IMR-90 (cell line): ENCODE data around the gene DAAM2. TPM values are rescaled to one million over a fixed set of nuclear protein-coding genes. Genes with fewer than 3 reads are reported as not detected.

Experiments used
- ATAC-seq: fragments of 200-7000 bp; cut with Tn5 transposase; 2 replicates; pipeline ENCODE4 v1.9.1; 2020; ENCODE audit warnings: low read depth, mild to moderate bottlenecking, moderate library complexity
- BruUV-seq: library from RNA; stranded (reverse); fragments of 400-500 nt; replicated peaks from 2 replicates; lab custom pipeline; 2021; lab: Mats Ljungman, UMichigan
- CTCF ChIA-PET: fragments of 300-600 bp; formaldehyde crosslinking; extraction: SDS; loops from one replicate; lab custom pipeline; 2021; ENCODE audit warnings: antibody characterized with exemption; lab: Yijun Ruan, JAX
- POLR2A ChIA-PET: fragments of 300-600 bp; sonication (Branson Sonifier 250); formaldehyde crosslinking; loops from one replicate; lab custom pipeline; 2022; ENCODE audit warnings: antibody characterized with exemption; ENCODE audit not compliant: unreplicated experiment; lab: Charles Lee
- DNase-seq: peaks from one replicate; pipeline ENCODE4 v3.0.0; 2013
- H2AFZ ChIP-seq: replicated peaks from 2 replicates; pipeline ENCODE3; 2013; ENCODE audit warnings: low read length, mild to moderate bottlenecking; ENCODE audit not compliant: poor library complexity
- H2AK5ac ChIP-seq: 2 replicates; pipeline ENCODE4 v1.6.1; 2013; ENCODE audit warnings: low read depth, low read length, inconsistent platforms
- H2AK9ac ChIP-seq: replicated peaks from 2 replicates; pipeline ENCODE3; 2013; ENCODE audit warnings: mild to moderate bottlenecking, low read depth, low read length, moderate library complexity; ENCODE audit not compliant: poor library complexity
- H2BK120ac ChIP-seq: 2 replicates; pipeline ENCODE4 v1.6.1; 2013; ENCODE audit warnings: low read depth, low read length, inconsistent platforms
- H2BK15ac ChIP-seq: 3 replicates; pipeline ENCODE4 v1.6.1; 2013; ENCODE audit warnings: low read depth, low read length, inconsistent platforms
- H2BK20ac ChIP-seq: 2 replicates; pipeline ENCODE4 v1.6.1; 2013; ENCODE audit warnings: low read depth, mild to moderate bottlenecking, inconsistent platforms, low read length, moderate library complexity
- H2BK5ac ChIP-seq: 2 replicates; pipeline ENCODE4 v1.6.1; 2013; ENCODE audit warnings: mild to moderate bottlenecking, low read depth, low read length, inconsistent platforms; ENCODE audit not compliant: poor library complexity, severe bottlenecking
- H3K14ac ChIP-seq: replicated peaks from 2 replicates; pipeline ENCODE4 v1.6.1; 2013; ENCODE audit warnings: low read depth, low read length, inconsistent platforms
- H3K18ac ChIP-seq: 2 replicates; pipeline ENCODE4 v1.6.1; 2013; ENCODE audit warnings: low read depth, low read length, control low read depth
- H3K23ac ChIP-seq: 2 replicates; pipeline ENCODE4 v1.6.1; 2013; ENCODE audit warnings: low read depth, low read length, inconsistent platforms
- H3K27ac ChIP-seq: 2 replicates; pipeline ENCODE4 v1.5.1; 2013; ENCODE audit warnings: mild to moderate bottlenecking, control low read depth, low read length; ENCODE audit not compliant: insufficient read depth
- H3K27me3 ChIP-seq: 2 replicates; pipeline ENCODE4 v1.6.1; 2013; ENCODE audit warnings: low read length; ENCODE audit not compliant: control insufficient read depth, insufficient read depth
- H3K36me3 ChIP-seq: 2 replicates; pipeline ENCODE4 v1.6.1; 2013; ENCODE audit warnings: low read length, mixed read lengths; ENCODE audit not compliant: control insufficient read depth, insufficient read depth
- H3K4ac ChIP-seq: 2 replicates; pipeline ENCODE4 v1.6.1; 2013; ENCODE audit warnings: low read depth, low read length, inconsistent platforms
- H3K4me1 ChIP-seq: 2 replicates; pipeline ENCODE4 v1.6.1; 2013; ENCODE audit warnings: low read length, mixed read lengths; ENCODE audit not compliant: control insufficient read depth, insufficient read depth
- H3K4me2 ChIP-seq: 2 replicates; pipeline ENCODE4 v1.6.1; 2013; ENCODE audit warnings: low read depth, mild to moderate bottlenecking, control low read depth, low read length, moderate library complexity
- H3K4me3 ChIP-seq: 2 replicates; pipeline ENCODE4 v1.5.1; 2013; ENCODE audit warnings: low read depth, mild to moderate bottlenecking, control low read depth, low read length, moderate library complexity; ENCODE audit not compliant: insufficient read depth
- H3K56ac ChIP-seq: 2 replicates; pipeline ENCODE4 v1.6.1; 2013; ENCODE audit warnings: low read length, inconsistent platforms; ENCODE audit not compliant: insufficient read depth; ENCODE audit errors: extremely low read depth
- H3K79me1 ChIP-seq, 2 experiments: 2 replicates each; pipeline ENCODE4 v1.6.1; 2013; ENCODE audit warnings: low read length in 2 of 2, inconsistent platforms in 1 of 2, low read depth in 1 of 2
- H3K9ac ChIP-seq: 2 replicates; pipeline ENCODE4 v1.6.1; 2013; ENCODE audit warnings: low read depth, low read length, control low read depth
- H3K9me1 ChIP-seq: 2 replicates; pipeline ENCODE4 v1.6.1; 2013; ENCODE audit warnings: low read length, inconsistent platforms; ENCODE audit not compliant: insufficient read depth
- H3K9me3 ChIP-seq: 2 replicates; pipeline ENCODE4 v1.6.1; 2013; ENCODE audit warnings: low read length; ENCODE audit not compliant: control insufficient read depth, insufficient read depth
- H4K20me1 ChIP-seq: 2 replicates; pipeline ENCODE4 v1.6.1; 2013; ENCODE audit warnings: low read length, inconsistent platforms; ENCODE audit not compliant: insufficient read depth
- H4K5ac ChIP-seq: 2 replicates; pipeline ENCODE4 v1.6.1; 2013; ENCODE audit warnings: mild to moderate bottlenecking, low read depth, low read length, control low read depth
- H4K8ac ChIP-seq, 2 experiments: 2 replicates each; pipeline ENCODE4 v1.6.1; 2013; ENCODE audit warnings: low read depth in 2 of 2, low read length in 2 of 2, control low read depth in 1 of 2, inconsistent platforms in 1 of 2
- H4K91ac ChIP-seq: 2 replicates; pipeline ENCODE4 v1.6.1; 2013; ENCODE audit warnings: low read depth, low read length, inconsistent platforms; ENCODE audit not compliant: insufficient read depth
- BHLHE40 ChIP-seq: fragments of 150-350 bp; IDR thresholded peaks from 2 replicates; pipeline ENCODE4 v1.6.1; 2016; ENCODE audit warnings: mild to moderate bottlenecking, low read depth, low read length
- WGBS, 2 experiments: methylation state at CpG; one replicate each; pipeline versions ENCODE4 v1.1.5 to v1.1.7; 2013; ENCODE audit warnings: missing lambda C conversion rate in 2 of 2; ENCODE audit not compliant: insufficient read length in 1 of 2; ENCODE audit errors: extremely low coverage in 2 of 2; 5-methylcytosine and 5-hydroxymethylcytosine counted together
- dilution Hi-C: fragments of 300-500 bp; cut with HindIII; formaldehyde crosslinking; loops from one replicate; pipeline ENCODE4 v1.14.3; 2018; ENCODE audit warnings: low sequenced_read_pairs; ENCODE audit not compliant: unreplicated experiment
- in situ Hi-C: fragments of 300-500 bp; cut with MboI; formaldehyde crosslinking; loops from 3 replicates; pipeline ENCODE4 v1.14.3; 2019; ENCODE audit warnings: low sequenced_read_pairs, inconsistent platforms, mixed read lengths
- intact Hi-C: fragments of 100-400 bp; cut with micrococcal nuclease; formaldehyde crosslinking; loops from 2 replicates; pipeline ENCODE4 v1.10.0; 2022
- polyA plus RNA-seq, 3 experiments: library from polyadenylated mRNA; depleted of rRNA; stranded (reverse); fragments of >200 nt; gene quantifications; 2 replicates each; pipeline ENCODE4 v1.2.3, GENCODE V29; 2012; ENCODE audit warnings: low replicate concordance in 1 of 3
- total RNA-seq: library from RNA; depleted of rRNA; stranded (reverse); fragments of >200 nt; gene quantifications from 2 replicates; pipeline ENCODE4 v1.2.3, GENCODE V29; 2012

DAAM2 gene
- total and polyA plus RNA-seq, 2 of the 4 experiments (the other 2 are of a cell fraction), result 11.2 to 12.9 TPM

- no peak overlapping the region for H3K23ac ChIP-seq
- peak overlapping the region; percentile 20 for H2BK5ac ChIP-seq
- H2AFZ ChIP-seq, result no peak overlapping the region
- H3K18ac ChIP-seq, result no peak overlapping the region
- no peak overlapping the region for H3K9ac ChIP-seq
- 100% methylated on average over 1 of the region's 4 CpGs; no CpG with 5 or more reads in 1 of the 2 experiments for WGBS, 2 experiments
- ChIA-PET CTCF (no interaction called here), POLR2A (no interaction called here)
- no peak overlapping the region for H2AK9ac ChIP-seq
- H2BK120ac ChIP-seq, result no peak overlapping the region
- no peak overlapping the region for H4K8ac ChIP-seq
- BruUV-seq, result no TSS peak
- no peak overlapping the region for H3K4me3 ChIP-seq
- H3K9me1 ChIP-seq, result peaks cover 6% of the 10 kb centered on the region
- peaks cover 28 to 38% of the 10 kb centered on the region in 2 experiments; a peak in 3 of 4 replicates for H3K79me1 ChIP-seq
- H3K36me3 ChIP-seq, result peaks cover 8% of the 10 kb centered on the region; the same call in 1 of the 2 replicates
- no peaks in the 10 kb centered on the region for H4K20me1 ChIP-seq
- no peak overlapping the region for H3K56ac ChIP-seq
- no peak overlapping the region for H2AK5ac ChIP-seq
- no peak overlapping the region for H3K4me2 ChIP-seq
- no peak overlapping the region for H3K14ac ChIP-seq
- no peak for TF ChIP-seq BHLHE40
- peaks cover 22% of the 10 kb centered on the region for H3K4me1 ChIP-seq
- no peak overlapping the region for H4K5ac ChIP-seq
- H2BK20ac ChIP-seq, result no peak overlapping the region
- in situ Hi-C loops (no loop called here), intact Hi-C loops (no loop called here), dilution Hi-C loops (no loop called here)
- no peak overlapping the region for H2BK15ac ChIP-seq
- ATAC-seq, result no peak
- no peak for DNase-seq
- no peak overlapping the region for H3K4ac ChIP-seq
- H3K27me3 ChIP-seq, result no peaks in the 10 kb centered on the region
- H3K9me3 ChIP-seq, result no peaks in the 10 kb centered on the region
- no peak overlapping the region for H3K27ac ChIP-seq
- no peak overlapping the region for H4K91ac ChIP-seq
Observed at GRCh38 chr6:39930540-39930939, 138.4 kb downstream of the DAAM2 start.
